ENCODE measurements around the gene FYCO1. TPM values are rescaled to one million over a fixed set of nuclear protein-coding genes. Genes with fewer than 3 reads are reported as not detected.
A peak's percentile ranks its signal among the peaks of the same experiment; 100 is the strongest.

Gene FYCO1
- total and polyA plus RNA-seq, 2 experiments from 2014 or later, result 7.5 to 23.0 TPM

- 65% methylated on average over 9 of the region's 9 CpGs for WGBS (ENCODE audit: low lambda C conversion rate, missing lambda C conversion rate)
- TF ChIP-seq EZH2 (IDR thresholded peaks at IDR 0.05; ENCODE audit: borderline replicate concordance) (no peak), CTCF (IDR thresholded peaks at IDR 0.05; ENCODE audit: poor library complexity) (peak; percentile 41), EZH2phosphoT487 (IDR thresholded peaks at IDR 0.05; ENCODE audit: low read depth, severe bottlenecking, unreplicated experiment) (no peak)
- Histone ChIP-seq H3K27ac (no peak overlapping the region), H3K79me2 (no peaks in the 10 kb centered on the region), H3K36me3 (replicated peaks; ENCODE audit: insufficient read depth, low read depth) (no peaks in the 10 kb centered on the region), H3K4me1 (ENCODE audit: insufficient read depth) (peaks cover 8% of the 10 kb centered on the region), H3K9me2 (replicated peaks; ENCODE audit: insufficient read depth) (no peaks in the 10 kb centered on the region), H3K9me3 (ENCODE audit: low read depth) (no peaks in the 10 kb centered on the region), H3K4me3 (no peak overlapping the region), H4K20me1 (ENCODE audit: insufficient read depth, poor library complexity, severe bottlenecking) (no peaks in the 10 kb centered on the region), H3K27me3 (no peaks in the 10 kb centered on the region), H3K4me2 (no peak overlapping the region), H2AFZ (no peak overlapping the region)
- peak; percentile 53 for DNase-seq (ENCODE audit: low spot score)
Measured at GRCh38 chr3:45906681-45907407, 88.8 kb downstream of the FYCO1 start.

DNA sequence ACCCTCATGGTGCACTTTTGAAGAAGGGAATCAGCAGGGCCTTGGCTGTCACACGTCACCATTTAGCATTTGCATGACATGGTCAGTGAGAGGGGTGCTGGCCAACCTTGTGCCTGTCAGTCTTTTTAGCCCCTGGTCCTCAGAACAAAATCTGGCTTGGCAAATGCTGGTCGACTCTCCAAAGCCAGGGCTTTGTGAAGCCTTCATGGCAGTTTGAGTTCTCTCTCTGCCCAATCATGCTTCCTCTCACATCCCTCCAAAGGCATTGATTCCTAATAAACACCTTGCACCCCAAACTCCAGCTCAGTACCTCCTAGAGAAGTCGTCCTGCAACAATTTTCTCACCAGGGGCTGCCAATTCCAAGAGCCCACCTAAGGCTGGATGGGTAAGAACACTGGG is 89.9 kb downstream of the FYCO1 start:
- peaks cover 8% of the 10 kb centered on the region for H3K4me1 ChIP-seq (ENCODE audit: insufficient read depth)
- H3K9me3 ChIP-seq (ENCODE audit: low read depth), result no peaks in the 10 kb centered on the region
- H3K36me3 ChIP-seq (replicated peaks; ENCODE audit: insufficient read depth, low read depth), result no peaks in the 10 kb centered on the region
- H3K4me3 ChIP-seq, result no peak overlapping the region
- no peaks in the 10 kb centered on the region for H3K79me2 ChIP-seq
- H3K27ac ChIP-seq, result no peak overlapping the region
- no peaks in the 10 kb centered on the region for H3K27me3 ChIP-seq
- no peak for DNase-seq (ENCODE audit: low spot score)
- no peaks in the 10 kb centered on the region for H4K20me1 ChIP-seq (ENCODE audit: insufficient read depth, poor library complexity, severe bottlenecking)
- H3K4me2 ChIP-seq, result no peak overlapping the region
- TF ChIP-seq EZH2 (IDR thresholded peaks at IDR 0.05; ENCODE audit: borderline replicate concordance), result no peak
- TF ChIP-seq EZH2phosphoT487 (IDR thresholded peaks at IDR 0.05; ENCODE audit: low read depth, severe bottlenecking, unreplicated experiment), result no peak
- TF ChIP-seq CTCF (IDR thresholded peaks at IDR 0.05; ENCODE audit: poor library complexity), result no peak
- WGBS (ENCODE audit: low lambda C conversion rate, missing lambda C conversion rate), result 84% methylated on average over 3 of the region's 3 CpGs
- no peaks in the 10 kb centered on the region for H3K9me2 ChIP-seq (replicated peaks; ENCODE audit: insufficient read depth)
- H2AFZ ChIP-seq, result no peak overlapping the region

DNA sequence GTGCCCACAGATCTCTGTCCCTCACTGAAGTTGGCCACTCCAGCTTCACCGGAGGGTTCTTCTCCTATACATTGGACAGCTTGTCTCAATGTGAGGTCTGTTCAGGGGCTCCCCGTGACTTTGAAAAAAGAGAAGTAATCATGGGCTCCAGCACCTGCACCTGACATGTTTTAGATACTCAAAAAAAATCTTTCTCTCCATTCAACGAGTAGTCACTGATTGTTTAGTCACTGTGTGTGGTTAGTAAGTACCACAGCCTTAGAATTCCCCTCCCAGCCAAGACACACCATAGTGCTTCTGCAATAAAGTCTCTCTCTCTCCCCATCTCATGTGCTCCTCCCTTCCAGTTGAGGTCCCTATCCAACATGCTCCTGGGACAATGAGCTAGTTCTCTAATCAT is 90.7 kb downstream of the FYCO1 start:
- Histone ChIP-seq H3K4me3 (no peak overlapping the region), H3K36me3 (replicated peaks; ENCODE audit: insufficient read depth, low read depth) (no peaks in the 10 kb centered on the region), H3K79me2 (no peaks in the 10 kb centered on the region), H3K27ac (no peak overlapping the region), H3K27me3 (no peaks in the 10 kb centered on the region), H3K4me1 (ENCODE audit: insufficient read depth) (peaks cover 8% of the 10 kb centered on the region), H3K9me3 (ENCODE audit: low read depth) (no peaks in the 10 kb centered on the region), H2AFZ (no peak overlapping the region), H3K4me2 (no peak overlapping the region), H3K9me2 (replicated peaks; ENCODE audit: insufficient read depth) (no peaks in the 10 kb centered on the region), H4K20me1 (ENCODE audit: insufficient read depth, poor library complexity, severe bottlenecking) (no peaks in the 10 kb centered on the region)
- 89% methylated on average over 3 of the region's 3 CpGs for WGBS (ENCODE audit: low lambda C conversion rate, missing lambda C conversion rate)
- TF ChIP-seq CTCF (IDR thresholded peaks at IDR 0.05; ENCODE audit: poor library complexity), result no peak
- no peak for TF ChIP-seq EZH2phosphoT487 (IDR thresholded peaks at IDR 0.05; ENCODE audit: low read depth, severe bottlenecking, unreplicated experiment)
- TF ChIP-seq EZH2 (IDR thresholded peaks at IDR 0.05; ENCODE audit: borderline replicate concordance), result no peak
- no peak for DNase-seq (ENCODE audit: low spot score)

All from hepatocyte (in vitro differentiated cells).